OCI-LY1 (cell line): ENCODE results near the gene CLCNKB.

Experiments
- H2AFZ ChIP-seq: fragments of 200-600 bp; sonication (generic), shearing (Covaris generic); 2 replicates; pipeline ENCODE4 v1.6.0; 2014; ENCODE audit warnings: antibody characterized with exemption, mild to moderate bottlenecking, low read length
- H3F3A ChIP-seq: fragments of 200-600 bp; sonication (generic), shearing (Covaris generic); 2 replicates; pipeline ENCODE4 v1.6.0; 2014; ENCODE audit warnings: mild to moderate bottlenecking, antibody characterized with exemption, low read length, moderate library complexity; ENCODE audit not compliant: insufficient read depth
- H3K27ac ChIP-seq: fragments of 200-600 bp; sonication (generic); 2 replicates; pipeline ENCODE4 v1.5.1; 2014; ENCODE audit warnings: low read length, mixed run types, mild to moderate bottlenecking, low read depth; ENCODE audit not compliant: poor library complexity, severe bottlenecking
- H3K27me3 ChIP-seq: fragments of 200-600 bp; sonication (generic); 2 replicates; pipeline ENCODE4 v1.6.0; 2014; ENCODE audit warnings: antibody characterized with exemption, mild to moderate bottlenecking, low read length, moderate library complexity; ENCODE audit not compliant: insufficient read depth
- H3K36me3 ChIP-seq: fragments of 200-600 bp; sonication (generic); 2 replicates; pipeline ENCODE4 v1.6.1; 2014; ENCODE audit warnings: mild to moderate bottlenecking, antibody characterized with exemption, low read length, moderate library complexity, mixed read lengths; ENCODE audit not compliant: insufficient read depth
- H3K4me1 ChIP-seq: fragments of 200-600 bp; sonication (generic); 2 replicates; pipeline ENCODE4 v1.5.1; 2014; ENCODE audit warnings: mild to moderate bottlenecking, low read length, moderate library complexity; ENCODE audit not compliant: insufficient read depth, severe bottlenecking
- H3K4me2 ChIP-seq: fragments of 200-600 bp; sonication (generic), shearing (Covaris generic); 2 replicates; pipeline ENCODE4 v1.6.1; 2014; ENCODE audit warnings: low read length
- H3K4me3 ChIP-seq: fragments of 200-600 bp; sonication (generic); 2 replicates; pipeline ENCODE4 v1.5.1; 2014; ENCODE audit warnings: low read length, low read depth, mild to moderate bottlenecking, mixed read lengths; ENCODE audit not compliant: poor library complexity, severe bottlenecking
- H3K79me2 ChIP-seq: fragments of 200-600 bp; shearing (Covaris generic); 2 replicates; pipeline ENCODE4 v1.6.1; 2016; ENCODE audit warnings: mixed run types, low read length, mixed read lengths; ENCODE audit not compliant: insufficient read depth
- H3K9ac ChIP-seq: fragments of 200-600 bp; sonication (generic), shearing (Covaris generic); 2 replicates; pipeline ENCODE4 v1.6.1; 2014; ENCODE audit warnings: mild to moderate bottlenecking, low read length, mixed read lengths
- H3K9me2 ChIP-seq: fragments of 200-600 bp; sonication (generic), shearing (Covaris generic); 2 replicates; pipeline ENCODE4 v1.6.1; 2014; ENCODE audit warnings: low read depth, mild to moderate bottlenecking, low read length, mixed read lengths
- H3K9me3 ChIP-seq: fragments of 200-600 bp; shearing (Covaris generic); 2 replicates; pipeline ENCODE4 v1.6.1; 2014; ENCODE audit warnings: low read length, mixed read lengths
- H4K20me1 ChIP-seq: fragments of 200-600 bp; sonication (generic), shearing (Covaris generic); 2 replicates; pipeline ENCODE4 v1.6.0; 2016; ENCODE audit warnings: mild to moderate bottlenecking, low read length; ENCODE audit not compliant: insufficient read depth
- CTCF ChIP-seq: fragments of 200-600 bp; sonication (generic), shearing (Covaris generic); IDR thresholded peaks from 2 replicates; pipeline ENCODE4 v1.5.1; 2017; ENCODE audit warnings: mild to moderate bottlenecking, antibody characterized with exemption, low read length, moderate library complexity, mixed read lengths
- EZH2 ChIP-seq: fragments of 200-600 bp; sonication (generic), shearing (Covaris generic); IDR thresholded peaks from 2 replicates; pipeline ENCODE4 v1.8.0; 2017; ENCODE audit warnings: borderline replicate concordance, mixed run types, mild to moderate bottlenecking, antibody characterized with exemption, low read length, moderate library complexity, mixed read lengths

Gene CLCNKB

GRCh38 chr1:16068356-16069270, 25.0 kb downstream of the CLCNKB start:
- TF ChIP-seq EZH2 (no peak), CTCF (no peak)
- peaks cover 7% of the 10 kb centered on the region for H3K4me1 ChIP-seq
- no peak overlapping the region for H3K27ac ChIP-seq
- H3K36me3 ChIP-seq = no peaks in the 10 kb centered on the region
- no peaks in the 10 kb centered on the region for H3K79me2 ChIP-seq
- no peak overlapping the region for H3K9ac ChIP-seq
- no peak overlapping the region for H3K4me3 ChIP-seq
- H2AFZ ChIP-seq = no peak overlapping the region
- H3K4me2 ChIP-seq = no peak overlapping the region
- H3K9me2 ChIP-seq = no peaks in the 10 kb centered on the region
- H3K9me3 ChIP-seq = no peaks in the 10 kb centered on the region
- no peaks in the 10 kb centered on the region for H4K20me1 ChIP-seq
- H3K27me3 ChIP-seq = 0 out of 2 replicates have a peak, but pooled peaks cover 11% of the 10 kb centered on the region
- no peaks in the 10 kb centered on the region for H3F3A ChIP-seq

- no peak overlapping the region for H2AFZ ChIP-seq
- no peaks in the 10 kb centered on the region for H3F3A ChIP-seq
- 0 out of 2 replicates have a peak, but pooled peaks cover 11% of the 10 kb centered on the region for H3K27me3 ChIP-seq
- H3K9me3 ChIP-seq = no peaks in the 10 kb centered on the region
- H3K9ac ChIP-seq = no peak overlapping the region
- TF ChIP-seq CTCF (no peak), EZH2 (no peak)
- H3K36me3 ChIP-seq = no peaks in the 10 kb centered on the region
- no peaks in the 10 kb centered on the region for H3K79me2 ChIP-seq
- H3K4me3 ChIP-seq = no peak overlapping the region
- no peaks in the 10 kb centered on the region for H3K9me2 ChIP-seq
- H3K27ac ChIP-seq = no peak overlapping the region
- no peak overlapping the region for H3K4me2 ChIP-seq
- no peaks in the 10 kb centered on the region for H4K20me1 ChIP-seq
- peaks cover 14% of the 10 kb centered on the region for H3K4me1 ChIP-seq
These were observed 27.2 kb downstream of the CLCNKB start for GRCh38 chr1:16070640-16071355.

- H3K9ac ChIP-seq = no peak overlapping the region
- no peaks in the 10 kb centered on the region for H3F3A ChIP-seq
- no peaks in the 10 kb centered on the region for H3K9me3 ChIP-seq
- 0 out of 2 replicates have a peak, but pooled peaks cover 11% of the 10 kb centered on the region for H3K27me3 ChIP-seq
- H4K20me1 ChIP-seq = no peaks in the 10 kb centered on the region
- H3K79me2 ChIP-seq = no peaks in the 10 kb centered on the region
- H3K27ac ChIP-seq = no peak overlapping the region
- H3K4me3 ChIP-seq = no peak overlapping the region
- no peak overlapping the region for H3K4me2 ChIP-seq
- TF ChIP-seq CTCF (no peak), EZH2 (no peak)
- no peaks in the 10 kb centered on the region for H3K9me2 ChIP-seq
- no peaks in the 10 kb centered on the region for H3K36me3 ChIP-seq
- H3K4me1 ChIP-seq = peaks cover 14% of the 10 kb centered on the region
- no peak overlapping the region for H2AFZ ChIP-seq
These were observed 28.0 kb downstream of the CLCNKB start for GRCh38 chr1:16071614-16072013.
